ENCODE measurements around the gene ARSD. TPM values are rescaled to one million over a fixed set of nuclear protein-coding genes. Genes with fewer than 3 reads are reported as not detected.
"Not testable (repeated sequence)": the region's sequence is repeated elsewhere in the genome, so short reads cannot be mapped to it uniquely, and the experiment has no call there.

The ARSD gene
- total RNA-seq, 4 donors from 2014 or later = 11.6 to 20.3 (median 14.9) TPM

GRCh38 chrX:2954541-2954940 lies 25.4 kb upstream of the ARSD start:
- 79% methylated on average over 4 of the region's 4 CpGs for WGBS
- H3K9me3 ChIP-seq = no peaks in the 10 kb centered on the region
- intact Hi-C loops (cut with DNase I) = no loop called here

GRCh38 chrX:2937942-2938341 lies 8.8 kb upstream of the ARSD start:
- intact Hi-C loops (cut with DNase I); DNase-seq (ENCODE audit: extremely low spot score): not testable (repeated sequence)
- WGBS = 90% methylated on average over 20 of the region's 20 CpGs

More at GRCh38 chrX:2954541-2954940, 25.4 kb upstream of the ARSD start:
- DNase-seq (ENCODE audit: extremely low spot score) = no peak
- H3K4me1 ChIP-seq = no peaks in the 10 kb centered on the region
- no peak overlapping the region for H3K4me3 ChIP-seq
- no peak overlapping the region for H3K27ac ChIP-seq (replicated peaks in 1 of 4)
- no peaks in the 10 kb centered on the region for H3K27me3 ChIP-seq
- TF ChIP-seq CTCF (IDR thresholded peaks at IDR 0.05) = no peak
- no peak for TF ChIP-seq POLR2AphosphoS5 (IDR thresholded peaks at IDR 0.05)
- no peak for TF ChIP-seq POLR2A (IDR thresholded peaks at IDR 0.05; ENCODE audit: low read depth)
- TF ChIP-seq EP300 (IDR thresholded peaks at IDR 0.05) = no peak
- H3K36me3 ChIP-seq = no peaks in the 10 kb centered on the region

GRCh38 chrX:2934715-2935710 lies 5.9 kb upstream of the ARSD start:
- intact Hi-C loops (cut with DNase I) = no loop called here
- H3K4me1 ChIP-seq = no peaks in the 10 kb centered on the region
- H3K36me3 ChIP-seq = no peaks in the 10 kb centered on the region
- TF ChIP-seq EP300 (IDR thresholded peaks at IDR 0.05) = no peak
- TF ChIP-seq POLR2A (IDR thresholded peaks at IDR 0.05; ENCODE audit: low read depth) = no peak
- TF ChIP-seq CTCF (IDR thresholded peaks at IDR 0.05) = no peak
- TF ChIP-seq POLR2AphosphoS5 (IDR thresholded peaks at IDR 0.05) = no peak
- no peaks in the 10 kb centered on the region for H3K27me3 ChIP-seq
- no peak overlapping the region for H3K4me3 ChIP-seq
- no peak for DNase-seq (ENCODE audit: extremely low spot score)
- peaks cover 0 to 12% (median 3%) of the 10 kb centered on the region in 4 donors for H3K9me3 ChIP-seq
- WGBS = 80% methylated on average over 18 of the region's 18 CpGs
- H3K27ac ChIP-seq (replicated peaks in 1 of 4) = no peak overlapping the region

More at GRCh38 chrX:2937942-2938341, 8.8 kb upstream of the ARSD start:
- H3K36me3 ChIP-seq; H3K4me1 ChIP-seq; H3K27me3 ChIP-seq; H3K4me3 ChIP-seq; H3K9me3 ChIP-seq; H3K27ac ChIP-seq (replicated peaks in 1 of 4): not testable (repeated sequence)

- Histone ChIP-seq H3K27ac (replicated peaks in 1 of 4) (no peak overlapping the region), H3K9me3 (peaks cover 0 to 12% (median 3%) of the 10 kb centered on the region in 4 donors), H3K36me3 (no peaks in the 10 kb centered on the region), H3K27me3 (no peaks in the 10 kb centered on the region), H3K4me3 (no peak overlapping the region), H3K4me1 (peaks cover 0 to 6% (median 2%) of the 10 kb centered on the region in 4 donors)
- DNase-seq (ENCODE audit: extremely low spot score) = no peak
- 81% methylated on average over 19 of the region's 19 CpGs for WGBS
- TF ChIP-seq POLR2AphosphoS5 (IDR thresholded peaks at IDR 0.05) (no peak), EP300 (IDR thresholded peaks at IDR 0.05) (no peak), POLR2A (IDR thresholded peaks at IDR 0.05; ENCODE audit: low read depth) (no peak), CTCF (IDR thresholded peaks at IDR 0.05) (no peak)
- intact Hi-C loops (cut with DNase I) = no loop called here
Measured at GRCh38 chrX:2933125-2933900, 4.2 kb upstream of the ARSD start.

- TF ChIP-seq CTCF (IDR thresholded peaks at IDR 0.05) (no peak), EP300 (IDR thresholded peaks at IDR 0.05) (no peak), POLR2A (IDR thresholded peaks at IDR 0.05; ENCODE audit: low read depth) (no peak), POLR2AphosphoS5 (IDR thresholded peaks at IDR 0.05) (no peak)
- 70% methylated on average over 4 of the region's 4 CpGs for WGBS
Measured at GRCh38 chrX:2931612-2932011, 2.5 kb upstream of the ARSD start.

More at GRCh38 chrX:2931612-2932011, 2.5 kb upstream of the ARSD start:
- H3K9me3 ChIP-seq = peaks cover 0 to 12% (median 3%) of the 10 kb centered on the region in 4 donors
- no peaks in the 10 kb centered on the region for H3K27me3 ChIP-seq
- no peak for DNase-seq (ENCODE audit: extremely low spot score)
- H3K36me3 ChIP-seq = no peaks in the 10 kb centered on the region
- H3K27ac ChIP-seq (replicated peaks in 1 of 4) = no peak overlapping the region
- no peak overlapping the region for H3K4me3 ChIP-seq
- intact Hi-C loops (cut with DNase I) = no loop called here
- H3K4me1 ChIP-seq = peaks cover 0 to 14% (median 2%) of the 10 kb centered on the region in 4 donors
